HPDE6-E6E7 (cell line): ENCODE data around the gene ZNF316.
"Not testable (repeated sequence)": the region's sequence is repeated elsewhere in the genome, so short reads cannot be mapped to it uniquely, and the experiment has no call there.

ENCODE experiments used
- DNase-seq: peaks from one replicate; pipeline ENCODE4 v3.0.0; 2011; ENCODE audit warnings: missing footprints; ENCODE audit errors: extremely low spot score

ZNF316 gene

DNA sequence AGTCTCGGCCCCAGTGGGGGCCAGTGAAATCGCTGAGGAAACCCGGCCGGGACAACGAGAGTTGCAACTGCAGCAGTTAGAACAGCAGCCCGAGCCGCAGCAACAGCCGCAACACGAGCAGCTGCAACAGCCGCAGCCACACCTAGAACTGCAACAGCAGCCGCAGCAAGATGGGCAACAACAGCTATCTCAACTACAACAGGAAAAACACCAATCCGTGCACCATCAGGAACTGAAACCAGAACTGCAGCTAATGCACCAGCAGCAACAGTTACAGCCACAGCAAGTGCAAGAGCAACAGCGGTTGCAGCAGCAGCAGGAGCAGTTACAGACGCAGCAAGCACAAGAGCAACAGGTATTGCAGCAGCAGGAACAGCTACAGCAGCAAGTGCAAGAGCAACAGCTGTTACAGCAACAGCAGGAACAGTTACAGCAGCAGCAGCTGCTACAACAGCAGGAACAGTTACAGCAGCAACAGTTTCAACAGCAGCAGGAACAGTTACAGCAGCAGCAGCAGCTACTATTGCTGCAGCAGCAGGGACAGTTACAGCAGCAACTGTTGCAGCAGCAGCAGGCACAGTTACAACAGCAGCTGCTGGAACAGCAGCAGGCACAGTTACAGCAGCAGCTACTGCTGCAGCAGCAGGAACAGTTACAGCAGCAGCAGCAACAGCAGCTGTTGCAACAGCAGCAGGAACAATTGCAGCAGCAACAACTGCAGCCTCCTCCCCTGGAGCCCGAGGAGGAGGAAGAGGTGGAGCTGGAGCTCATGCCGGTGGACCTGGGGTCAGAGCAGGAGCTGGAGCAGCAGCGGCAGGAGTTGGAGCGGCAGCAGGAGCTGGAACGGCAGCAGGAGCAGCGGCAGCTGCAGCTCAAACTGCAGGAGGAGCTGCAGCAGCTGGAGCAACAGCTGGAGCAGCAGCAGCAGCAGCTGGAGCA, 15.7 kb upstream of the ZNF316 start:
- no peak for DNase-seq

DNA sequence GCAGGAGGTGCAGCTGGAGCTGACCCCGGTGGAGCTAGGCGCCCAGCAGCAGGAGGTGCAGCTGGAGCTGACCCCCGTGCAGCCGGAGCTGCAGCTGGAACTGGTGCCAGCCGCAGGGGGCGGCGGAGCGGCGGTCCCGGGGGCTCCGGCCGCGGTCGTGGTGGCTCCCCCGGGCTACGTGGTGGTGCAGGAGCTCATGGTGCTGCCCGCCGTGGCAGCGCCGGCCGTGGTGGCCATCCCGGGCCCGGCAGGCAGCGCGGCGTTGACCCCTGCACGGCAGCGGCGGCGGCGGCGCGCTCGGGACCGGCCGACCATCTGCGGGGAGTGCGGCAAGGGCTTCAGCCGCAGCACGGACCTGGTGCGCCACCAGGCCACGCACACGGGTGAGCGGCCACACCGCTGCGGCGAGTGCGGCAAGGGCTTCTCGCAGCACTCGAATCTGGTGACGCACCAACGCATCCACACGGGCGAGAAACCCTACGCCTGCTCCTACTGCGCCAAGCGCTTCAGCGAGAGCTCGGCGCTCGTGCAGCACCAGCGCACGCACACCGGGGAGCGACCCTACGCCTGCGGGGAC, 14.9 kb upstream of the ZNF316 start:
- DNase-seq = no peak

DNA sequence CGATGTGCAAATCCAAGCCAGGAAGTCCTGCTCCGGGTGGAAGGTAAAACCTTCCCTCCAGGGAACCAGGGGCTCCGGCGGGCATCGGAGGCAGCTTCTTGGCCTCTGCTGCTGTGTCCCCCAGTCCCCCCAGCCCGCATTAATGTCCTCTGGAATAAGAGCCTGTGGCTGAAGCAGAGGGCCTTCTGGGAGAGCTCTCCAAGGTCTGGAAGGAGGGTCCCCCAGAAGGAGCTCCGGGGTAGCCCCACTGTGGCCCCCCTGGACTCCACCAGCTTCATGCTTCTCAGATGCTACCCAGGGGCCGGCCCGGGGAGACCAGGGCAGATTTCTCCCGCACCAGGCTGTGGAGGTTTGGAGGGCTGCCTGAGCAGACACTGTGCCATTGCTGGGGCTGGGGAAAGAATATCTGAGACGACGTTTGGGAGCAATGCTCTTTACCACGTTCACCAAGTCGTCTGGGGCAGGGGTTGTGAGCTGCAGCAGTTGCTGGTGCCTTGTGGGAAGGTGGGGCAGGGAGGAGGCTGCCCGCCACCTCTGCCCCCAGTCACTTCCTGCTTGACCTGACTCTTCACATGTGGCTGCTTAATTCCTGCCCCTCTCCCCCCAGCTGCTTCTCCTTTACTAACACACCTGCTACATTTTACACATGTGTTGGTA, 13.4 kb upstream of the ZNF316 start:
- no peak for DNase-seq

DNA sequence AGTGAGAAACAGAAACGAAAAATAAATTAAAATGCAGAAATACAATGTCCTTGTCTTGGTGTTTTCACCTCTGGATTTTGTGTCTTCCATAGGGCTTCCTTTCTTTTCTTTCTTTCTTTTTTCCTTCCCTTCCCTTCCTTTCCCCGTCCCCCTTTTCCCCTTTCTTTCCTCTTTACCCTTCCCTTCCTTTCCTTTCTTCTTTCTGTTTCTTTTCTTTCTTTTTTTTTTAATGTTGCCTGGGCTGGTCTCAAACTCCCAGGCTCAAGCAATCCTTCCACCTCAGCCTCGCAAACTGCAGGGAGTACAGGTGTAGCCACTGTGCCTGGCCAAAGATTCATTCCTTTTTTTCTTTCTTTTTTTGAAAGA, 12.9 kb upstream of the ZNF316 start:
- DNase-seq = no peak

DNA sequence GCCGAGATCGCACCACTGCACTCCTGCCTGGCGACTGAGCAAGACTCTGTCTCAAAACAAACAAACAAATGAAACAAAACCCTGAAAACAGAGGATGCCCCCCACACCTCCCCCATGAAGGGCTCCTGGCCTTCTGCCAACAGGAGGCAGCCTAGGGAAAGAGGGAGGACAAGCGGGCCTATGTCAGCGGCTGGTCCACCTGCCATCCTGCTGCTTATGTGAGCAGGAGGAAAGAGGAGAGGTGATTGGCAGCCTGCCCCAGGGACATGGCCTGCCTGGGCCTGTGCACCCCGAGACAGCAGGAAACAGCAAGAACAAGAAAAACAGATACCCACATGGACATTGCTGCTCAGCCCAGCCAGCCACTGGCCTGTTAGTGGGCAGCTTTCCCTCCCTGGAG, 9.1 kb upstream of the ZNF316 start:
- DNase-seq = peak; percentile 81

DNA sequence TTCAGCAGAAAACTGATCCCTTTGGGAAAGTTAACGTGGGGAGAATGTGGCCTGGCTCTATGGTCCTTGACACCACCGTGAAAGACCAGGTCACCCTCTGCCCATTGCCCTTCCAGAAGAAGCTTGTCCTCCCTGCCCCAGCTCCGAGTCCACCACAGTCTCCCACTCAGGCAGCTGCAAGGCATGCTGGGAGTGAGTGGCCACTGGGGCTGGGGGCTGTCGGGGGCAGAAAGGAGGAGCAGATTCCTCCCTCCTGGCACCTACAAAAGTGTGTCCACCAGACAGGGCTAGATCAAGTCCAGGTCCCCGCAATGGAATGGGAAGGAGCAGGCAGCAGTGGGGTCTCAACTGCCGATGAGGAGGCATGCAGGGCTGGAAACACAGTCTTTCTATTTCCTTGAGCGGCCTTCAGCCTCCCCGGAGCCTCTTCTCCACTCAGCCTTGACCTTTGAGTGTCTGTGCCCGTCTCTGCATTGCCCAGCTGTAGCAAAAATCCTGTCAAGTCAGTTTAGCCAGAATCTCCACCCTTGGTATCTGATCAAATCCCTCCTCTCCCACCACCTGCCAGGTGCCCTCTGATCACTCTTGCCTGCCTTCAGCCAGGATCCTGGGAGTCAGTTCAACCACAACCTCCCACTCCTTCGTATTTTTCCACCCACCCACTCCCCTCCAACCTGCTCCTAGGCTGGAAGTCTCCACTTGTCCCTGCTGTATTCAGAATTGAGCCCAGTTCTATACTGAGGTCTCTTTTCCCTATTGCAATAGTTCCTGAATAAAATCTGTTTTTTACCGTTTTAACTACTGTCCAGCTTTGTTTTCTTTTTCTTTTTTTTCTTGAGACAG, 6.9 kb upstream of the ZNF316 start:
- DNase-seq = no peak

DNA sequence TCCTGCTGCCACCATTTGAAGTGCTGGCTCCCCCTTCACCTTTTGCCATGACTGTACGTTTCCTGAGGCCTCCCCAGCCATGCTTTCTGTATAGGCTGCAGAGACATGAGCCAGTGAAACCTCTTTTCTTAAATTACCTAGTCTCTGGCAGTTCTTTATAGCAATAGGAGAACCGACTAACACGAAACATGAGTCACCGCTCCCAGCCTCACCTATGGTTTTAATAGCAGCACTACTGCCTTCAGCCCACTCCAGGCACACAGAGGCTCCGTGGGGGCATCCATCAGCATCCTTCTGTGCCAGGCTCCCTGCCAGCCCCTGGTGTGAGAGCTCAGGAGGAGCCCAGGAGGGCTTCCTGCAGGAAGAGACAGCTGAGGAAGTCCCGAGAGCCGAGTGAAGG, 5.5 kb upstream of the ZNF316 start:
- no peak for DNase-seq

DNA sequence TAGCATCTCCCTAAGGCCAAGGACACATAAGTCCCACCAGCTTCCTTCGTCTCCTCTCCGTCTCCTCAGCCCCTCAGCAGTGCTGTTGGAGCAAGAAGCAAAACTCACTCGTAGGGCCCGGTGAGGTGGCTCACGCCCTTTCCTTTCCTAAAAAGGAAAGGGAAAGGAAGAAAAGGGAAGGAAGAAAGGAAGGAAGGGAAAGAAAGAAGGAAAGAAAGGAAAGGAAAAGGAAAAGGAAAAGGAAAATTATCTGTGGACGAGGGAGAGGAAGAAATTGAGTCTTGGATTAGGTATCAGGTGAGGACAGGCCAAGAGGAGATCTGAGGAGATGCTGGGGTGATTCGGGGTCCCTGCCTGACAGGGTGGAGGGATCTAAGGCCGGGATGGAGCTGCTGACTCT, 3.1 kb upstream of the ZNF316 start:
- no peak for DNase-seq

DNA sequence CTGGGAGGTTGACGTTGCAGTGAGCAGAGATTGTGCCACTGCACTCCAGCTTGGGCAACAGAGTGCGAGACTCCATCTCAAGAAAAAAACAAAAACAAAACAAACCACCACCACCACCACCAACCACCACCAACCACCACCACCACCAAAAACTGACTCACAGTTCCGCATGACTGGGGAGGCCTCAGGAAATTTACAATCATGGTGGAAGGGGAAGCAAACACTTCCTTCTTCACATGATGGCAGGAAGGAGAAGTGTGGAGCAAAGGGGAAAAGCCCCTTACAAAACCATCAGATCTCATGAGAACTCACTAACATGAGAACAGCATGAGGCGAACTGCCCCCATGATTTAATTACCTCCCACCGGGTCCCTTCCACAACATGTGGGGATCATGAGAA, 2.1 kb upstream of the ZNF316 start:
- DNase-seq = not testable (repeated sequence)

DNA sequence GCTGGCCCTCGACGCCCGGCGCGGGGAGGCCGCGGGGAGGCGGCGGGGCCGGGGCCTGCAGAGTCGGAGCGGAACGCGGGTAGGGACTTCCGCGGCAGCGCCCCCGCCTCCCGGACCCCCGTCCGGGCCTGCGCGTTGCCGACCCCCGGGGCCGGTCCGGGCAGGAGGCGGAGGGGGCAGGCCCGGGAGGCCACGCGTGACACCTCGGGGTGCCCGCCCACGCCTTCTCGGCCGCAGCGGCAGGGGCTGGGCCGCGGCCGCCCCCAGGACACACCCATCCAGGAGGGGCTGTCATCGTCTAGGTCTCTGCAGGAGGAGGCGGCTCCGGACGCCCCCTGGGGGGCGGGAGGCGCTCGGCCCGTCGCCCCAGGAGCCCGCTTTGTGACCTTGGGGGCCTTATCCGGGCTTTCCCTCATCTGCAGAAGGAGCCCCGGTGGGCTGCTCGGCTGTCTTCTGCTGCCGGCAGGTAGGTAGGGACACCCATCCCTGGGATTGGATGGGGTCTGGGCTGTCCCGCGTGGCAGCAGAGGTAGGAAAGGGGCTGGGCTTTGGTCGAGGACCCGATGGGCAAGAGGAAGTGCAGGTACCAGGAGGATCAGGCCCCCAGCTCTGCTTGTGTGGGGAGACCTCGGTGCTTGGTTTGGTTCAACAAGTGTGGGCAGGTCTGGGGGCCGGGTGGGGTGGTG, 569 bp downstream of the ZNF316 start:
- DNase-seq = peak; percentile 43

DNA sequence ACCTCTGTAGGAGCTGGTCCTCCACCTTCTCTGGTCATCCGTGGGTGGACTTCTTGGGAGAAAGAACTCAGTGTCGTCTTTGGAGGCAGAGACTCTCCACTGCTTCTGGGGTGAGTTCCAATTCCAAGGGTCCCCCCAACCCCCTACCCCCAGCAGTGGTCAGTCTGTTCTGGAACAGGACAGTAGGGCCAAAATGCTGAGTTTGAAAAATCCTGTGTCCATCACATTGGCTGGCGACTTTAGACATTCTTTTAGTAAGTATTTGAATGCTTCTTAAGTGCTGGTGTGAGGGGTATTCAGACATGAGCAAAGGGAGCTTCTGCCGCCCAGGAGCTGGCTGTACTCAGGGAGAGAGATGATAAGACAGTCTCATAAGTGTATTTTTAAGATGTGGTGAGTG, 1.9 kb downstream of the ZNF316 start:
- no peak for DNase-seq

DNA sequence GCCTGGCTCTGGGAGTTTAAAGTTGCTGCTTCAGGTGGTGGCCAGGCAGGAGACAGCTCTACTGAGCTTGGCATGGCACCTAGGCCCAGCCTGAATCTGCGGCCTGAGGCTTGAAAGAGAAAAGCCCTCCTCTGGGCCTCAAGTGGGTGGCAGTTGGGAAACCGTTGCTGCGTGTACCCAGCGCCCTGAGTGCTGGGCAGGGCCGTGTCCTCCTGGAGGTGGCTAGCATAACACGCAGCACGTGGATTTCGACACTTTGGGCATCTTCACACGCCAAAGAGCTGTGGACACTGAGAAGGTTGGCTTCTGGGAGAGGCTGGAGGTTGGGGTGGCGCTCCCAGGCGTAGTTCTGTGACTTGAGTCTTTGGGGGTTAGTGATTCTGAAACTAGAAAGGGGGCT, 2.5 kb downstream of the ZNF316 start:
- DNase-seq = no peak

DNA sequence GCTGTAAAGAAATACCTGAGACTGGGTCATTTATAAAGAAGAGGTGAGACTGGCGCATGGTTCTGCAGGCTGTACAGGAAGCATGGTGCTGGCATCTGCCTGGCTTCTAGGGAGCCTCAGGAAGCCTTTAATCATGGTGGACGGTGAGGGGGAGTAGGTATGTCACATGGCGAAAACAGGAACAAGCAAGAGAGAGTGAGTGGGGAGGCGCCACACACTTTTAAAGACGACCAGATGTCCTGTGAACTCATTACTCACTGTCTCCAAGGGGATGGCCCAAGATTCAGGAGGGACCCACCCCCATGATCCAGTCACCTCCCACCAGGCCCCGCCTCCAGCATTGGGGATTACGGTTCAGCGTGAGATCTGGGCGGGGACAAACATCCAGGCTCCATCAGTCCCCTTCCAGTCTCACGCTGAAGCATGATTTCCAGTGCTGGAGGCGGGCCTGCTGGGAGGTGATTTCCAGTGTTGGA, 3.2 kb downstream of the ZNF316 start:
- DNase-seq = no peak

DNA sequence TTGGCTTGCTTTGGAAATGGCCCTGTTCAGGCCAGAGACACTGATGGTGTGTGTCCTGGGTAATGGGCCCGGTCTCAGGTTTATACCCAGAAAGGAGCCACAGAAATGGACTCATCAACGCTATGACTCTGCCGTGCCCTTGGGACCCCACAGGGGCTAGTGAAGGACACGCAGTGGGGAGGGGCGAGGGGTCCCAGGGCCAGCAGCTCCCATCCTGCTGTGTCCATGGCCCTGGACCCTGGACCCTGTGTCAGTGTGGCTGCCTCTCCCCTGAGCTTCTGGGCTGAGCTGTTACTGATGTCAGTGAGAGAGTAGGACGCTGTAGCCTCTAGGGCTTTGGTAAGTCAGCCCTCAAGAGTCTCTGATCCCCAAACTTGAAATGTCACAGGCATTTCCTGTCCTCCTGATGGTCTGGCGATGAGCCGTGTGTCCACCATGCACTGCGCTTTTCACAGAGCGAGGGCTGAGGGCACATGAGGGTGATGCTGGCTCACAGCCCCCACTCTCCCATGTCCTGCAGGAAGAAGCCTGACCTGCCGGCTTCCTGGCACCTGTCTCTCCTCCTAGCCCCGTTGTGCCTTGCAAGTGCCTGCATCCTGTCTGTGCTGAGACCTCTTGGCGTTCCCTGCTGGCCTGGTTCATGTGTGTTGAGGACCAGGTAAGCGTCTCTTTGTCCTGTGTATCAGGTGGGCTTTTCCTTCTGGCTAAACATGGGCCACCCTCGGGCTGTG, 4.4 kb downstream of the ZNF316 start:
- DNase-seq = no peak

DNA sequence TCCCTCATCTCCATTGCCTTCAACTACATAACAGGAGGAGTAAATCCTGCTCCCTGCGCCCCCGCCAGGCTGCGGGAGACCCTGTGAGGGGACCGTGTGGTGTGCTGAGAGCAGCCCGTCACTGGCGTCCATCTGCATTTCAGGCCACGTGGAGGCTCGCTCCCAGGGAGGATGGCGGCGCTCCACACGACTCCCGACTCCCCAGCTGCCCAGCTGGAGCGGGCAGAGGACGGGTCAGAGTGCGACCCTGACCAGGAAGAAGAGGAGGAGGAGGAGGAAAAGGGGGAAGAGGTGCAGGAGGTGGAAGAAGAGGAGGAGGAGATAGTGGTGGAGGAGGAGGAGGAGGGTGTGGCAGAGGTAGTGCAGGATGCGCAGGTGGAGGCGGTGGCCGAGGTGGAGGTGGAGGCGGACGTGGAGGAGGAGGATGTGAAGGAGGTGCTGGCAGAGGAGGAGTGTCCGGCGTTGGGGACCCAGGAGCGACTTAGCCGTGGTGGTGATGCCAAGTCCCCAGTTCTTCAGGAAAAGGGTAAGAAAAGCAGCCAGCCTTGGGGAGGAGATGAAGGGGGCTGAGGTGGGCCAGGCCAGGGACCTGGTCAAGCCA, 5.2 kb downstream of the ZNF316 start:
- no peak for DNase-seq

DNA sequence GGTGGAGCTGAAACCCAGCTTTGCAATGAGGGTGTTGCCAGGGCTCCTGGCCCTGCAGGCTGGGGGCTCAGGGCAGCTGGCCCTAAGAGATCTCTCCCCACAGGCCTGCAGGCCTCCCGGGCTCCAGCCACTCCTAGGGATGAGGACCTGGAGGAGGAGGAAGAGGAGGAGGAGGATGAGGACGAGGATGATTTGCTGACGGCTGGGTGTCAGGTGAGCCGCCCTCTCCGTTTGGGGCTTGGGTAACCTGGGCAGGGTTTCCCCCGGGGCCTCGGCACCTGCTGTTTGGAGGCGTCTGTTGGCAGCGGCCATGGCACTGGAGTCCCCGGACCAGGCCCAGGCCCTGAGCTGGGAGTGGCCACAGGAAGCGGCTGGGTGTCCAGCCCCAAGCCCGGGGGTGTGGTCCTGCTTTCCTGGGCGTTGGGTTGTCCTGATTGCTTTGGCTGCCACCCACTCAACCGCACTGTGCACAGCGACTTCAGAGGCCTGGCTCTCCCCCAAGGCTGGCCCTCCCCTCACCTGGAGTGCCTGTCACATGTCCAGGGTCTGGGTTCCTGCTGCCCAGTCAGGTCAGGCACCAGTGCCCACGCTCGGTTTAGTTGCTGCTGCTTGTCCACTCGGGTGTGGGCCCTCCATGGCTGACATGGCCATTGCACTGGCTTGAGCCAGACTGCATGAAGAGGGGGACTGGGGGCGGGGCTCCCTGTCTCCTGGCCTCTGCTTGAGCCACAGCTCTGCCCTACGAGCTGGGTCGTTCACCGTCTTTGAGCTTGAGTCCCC, 5.9 kb downstream of the ZNF316 start:
- no peak for DNase-seq

DNA sequence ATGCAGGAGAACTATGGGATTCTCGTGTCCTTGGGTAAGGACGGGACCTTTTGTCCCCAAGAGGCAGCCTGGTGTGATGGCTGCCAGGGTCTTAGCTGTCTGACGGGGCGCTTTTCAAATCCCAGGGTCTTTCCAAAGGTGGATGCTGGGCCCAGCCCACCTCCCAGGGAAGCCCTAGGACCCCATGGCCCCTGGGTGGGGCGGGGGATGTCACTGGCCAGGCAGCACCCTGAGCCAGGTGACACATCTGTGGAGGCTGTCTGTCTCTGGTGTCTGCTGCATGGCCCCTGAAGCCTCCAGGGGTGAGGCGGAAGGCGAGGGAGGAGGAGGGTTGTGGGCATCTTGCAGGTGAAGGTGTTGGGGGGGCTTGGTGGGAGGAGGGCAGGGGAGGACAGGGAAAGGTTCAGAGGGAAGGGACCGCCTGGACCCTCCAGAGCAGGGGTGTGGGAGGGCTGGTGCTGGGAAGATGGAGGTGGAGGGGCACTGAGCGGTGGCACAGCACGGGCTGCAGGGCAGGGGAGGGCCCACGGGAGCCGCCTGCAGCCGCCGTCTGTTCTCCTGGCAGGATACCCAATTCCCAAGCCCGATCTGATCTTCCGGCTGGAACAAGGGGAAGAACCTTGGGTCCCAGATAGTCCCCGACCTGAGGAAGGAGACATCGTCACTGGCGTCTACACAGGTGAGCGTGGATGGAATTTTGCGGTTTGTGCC, 7.0 kb downstream of the ZNF316 start:
- DNase-seq = no peak

DNA sequence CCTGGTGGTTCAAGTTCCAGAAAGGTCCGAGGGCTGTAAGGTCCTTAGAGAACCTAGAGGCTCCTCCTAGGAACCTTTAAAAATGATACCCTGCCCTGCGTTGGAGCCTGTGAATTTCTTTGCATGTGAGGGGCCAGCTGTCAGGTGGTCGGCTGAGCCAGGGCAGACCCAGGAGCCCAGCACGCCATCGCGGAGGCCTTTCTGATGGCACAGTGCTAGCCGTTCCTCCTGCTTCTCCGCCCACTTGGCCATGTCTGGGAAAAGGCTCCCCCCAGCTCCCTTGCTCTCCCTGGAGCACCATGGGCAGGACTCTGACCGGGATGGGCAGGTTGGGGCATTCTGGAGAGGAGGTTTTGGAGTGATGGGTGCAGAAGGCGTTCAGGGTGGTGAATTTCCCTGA, 7.6 kb downstream of the ZNF316 start:
- no peak for DNase-seq

DNA sequence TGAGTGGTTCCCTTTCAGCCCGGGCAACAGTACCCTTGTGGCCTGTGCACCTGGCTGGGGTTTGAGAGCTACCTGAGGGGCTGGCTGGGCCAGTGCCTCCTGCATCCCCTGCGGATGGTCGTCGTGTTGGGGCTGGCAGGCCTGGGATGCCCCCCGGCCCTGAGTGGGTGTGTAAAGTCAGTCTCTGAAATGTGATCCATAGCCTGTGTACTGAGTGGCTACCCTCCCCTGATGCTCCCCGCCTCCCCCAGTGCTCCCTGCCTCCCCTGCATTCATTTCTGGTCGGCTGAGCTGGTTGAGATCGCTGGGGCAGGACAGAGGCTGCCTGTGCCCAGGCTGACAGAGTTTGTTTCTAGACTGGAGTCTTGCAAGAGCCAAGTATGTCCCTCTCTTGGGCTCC, 9.3 kb downstream of the ZNF316 start:
- no peak for DNase-seq
